PC-9 (cell line): ENCODE measurements around the gene CHM. TPM values are rescaled to one million over a fixed set of nuclear protein-coding genes. Genes with fewer than 3 reads are reported as not detected.

Experiments used
- BruUV-seq: library from RNA; stranded (reverse); fragments of 400-500 nt; replicated peaks from 2 replicates; lab custom pipeline; 2021; lab: Mats Ljungman, UMichigan
- CTCF ChIA-PET: fragments of 300-600 bp; sonication (Branson Sonifier 250); formaldehyde crosslinking; loops from one replicate; lab custom pipeline; 2022; ENCODE audit warnings: antibody characterized with exemption; lab: Charles Lee
- POLR2A ChIA-PET: fragments of 300-600 bp; sonication (Branson Sonifier 250); formaldehyde crosslinking; loops from one replicate; lab custom pipeline; 2022; ENCODE audit warnings: antibody characterized with exemption; ENCODE audit not compliant: unreplicated experiment; lab: Charles Lee
- DNase-seq, 2 experiments: peaks; one replicate each; pipeline versions ENCODE4 v3.0.0 to v3.0.0-alpha.2; 2015 to 2022; ENCODE audit warnings: mixed read lengths in 1 of 2
- H2AFZ ChIP-seq: fragments of 200-600 bp; sonication (generic); 2 replicates; pipeline ENCODE4 v1.8.1; 2017; ENCODE audit warnings: antibody characterized with exemption
- H3F3A ChIP-seq: fragments of 200-600 bp; sonication (generic); 2 replicates; pipeline ENCODE4 v1.8.1; 2017; ENCODE audit warnings: antibody characterized with exemption, mild to moderate bottlenecking, low read depth; ENCODE audit not compliant: insufficient read depth
- H3K27ac ChIP-seq: fragments of 200-600 bp; sonication (generic); 2 replicates; pipeline ENCODE4 v1.6.1; 2016; ENCODE audit warnings: mixed run types
- H3K27me3 ChIP-seq: fragments of 200-600 bp; sonication (generic); 2 replicates; pipeline ENCODE4 v1.6.1; 2016; ENCODE audit warnings: low read depth, mixed run types; ENCODE audit not compliant: insufficient read depth
- H3K36me3 ChIP-seq: fragments of 200-600 bp; sonication (generic); 2 replicates; pipeline ENCODE4 v1.6.1; 2016; ENCODE audit warnings: low read depth, mixed run types
- H3K4me1 ChIP-seq: fragments of 200-600 bp; sonication (generic); replicated peaks from 2 replicates; pipeline ENCODE4 v1.6.1; 2016; ENCODE audit warnings: mixed run types; ENCODE audit not compliant: insufficient read depth
- H3K4me2 ChIP-seq: fragments of 200-600 bp; sonication (generic); 2 replicates; pipeline ENCODE4 v1.6.1; 2017; ENCODE audit warnings: mixed run types
- H3K4me3 ChIP-seq: fragments of 200-600 bp; sonication (generic); 2 replicates; pipeline ENCODE4 v1.6.1; 2016; ENCODE audit warnings: mixed run types
- H3K79me2 ChIP-seq: fragments of 200-600 bp; sonication (generic); 2 replicates; pipeline ENCODE4 v1.6.1; 2017; ENCODE audit warnings: low read depth, mixed run types
- H3K9me2 ChIP-seq: fragments of 200-600 bp; sonication (generic); 2 replicates; pipeline ENCODE4 v1.8.1; 2017; ENCODE audit warnings: mild to moderate bottlenecking; ENCODE audit not compliant: insufficient read depth
- H3K9me3 ChIP-seq: fragments of 200-600 bp; sonication (generic); 2 replicates; pipeline ENCODE4 v1.8.1; 2016; ENCODE audit warnings: low read depth; ENCODE audit not compliant: insufficient read depth
- H4K20me1 ChIP-seq: fragments of 200-600 bp; sonication (generic); 2 replicates; pipeline ENCODE4 v1.8.1; 2017; ENCODE audit not compliant: insufficient read depth
- EZH2 ChIP-seq: fragments of 200-600 bp; sonication (generic); IDR thresholded peaks from 2 replicates; pipeline ENCODE4 v1.8.0; 2017; ENCODE audit warnings: antibody characterized with exemption, low read depth
- intact Hi-C: fragments of 100-400 bp; cut with micrococcal nuclease; formaldehyde crosslinking; loops from one replicate; pipeline ENCODE4 v1.10.0; 2022; ENCODE audit not compliant: unreplicated experiment
- total RNA-seq: library from RNA; stranded (reverse); gene quantifications from 2 replicates; pipeline ENCODE4 v1.2.3, GENCODE V29; 2021
- TF ChIP-seq, protein P1 (sequence below): fragments of 200-600 bp; sonication (generic); conservative IDR thresholded peaks from 2 replicates; pipeline ENCODE4 v1.6.1; 2017; ENCODE audit warnings: mixed run types, antibody characterized with exemption, mild to moderate bottlenecking, moderate library complexity

Gene CHM
- total RNA-seq, 1 experiment from 2014 or later = 15.8 TPM

DNA sequence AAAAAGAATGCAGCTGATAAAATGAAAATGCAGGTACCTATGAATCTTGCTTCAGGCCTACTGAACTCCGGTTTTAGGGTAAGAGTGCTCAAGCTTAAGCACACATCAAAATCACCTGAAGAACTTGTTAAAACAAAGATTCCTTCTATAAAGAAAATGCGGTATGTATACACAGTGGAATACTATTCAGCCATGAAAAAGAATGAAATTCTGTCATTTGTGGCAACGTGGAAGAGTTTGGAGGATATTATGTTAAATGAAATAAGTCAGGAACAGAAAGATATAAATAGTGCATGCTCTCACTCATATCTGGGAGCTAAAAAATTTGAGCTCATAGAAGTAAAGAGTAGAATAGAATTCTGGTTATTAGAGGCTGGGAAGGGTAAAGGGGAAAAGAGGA lies 14.0 kb upstream of the CHM start:
- ChIA-PET CTCF (no interaction called here), POLR2A (no interaction called here)
- no peaks in the 10 kb centered on the region for H3K4me1 ChIP-seq
- H3K79me2 ChIP-seq = no peaks in the 10 kb centered on the region
- BruUV-seq = no TSS peak
- H3K9me2 ChIP-seq = no peaks in the 10 kb centered on the region
- no peaks in the 10 kb centered on the region for H3K36me3 ChIP-seq
- H3K4me3 ChIP-seq = no peak overlapping the region
- no peaks in the 10 kb centered on the region for H4K20me1 ChIP-seq
- no peaks in the 10 kb centered on the region for H3F3A ChIP-seq
- no peak overlapping the region for H2AFZ ChIP-seq
- no peak for TF ChIP-seq EZH2
- TF ChIP-seq, protein P1, sequence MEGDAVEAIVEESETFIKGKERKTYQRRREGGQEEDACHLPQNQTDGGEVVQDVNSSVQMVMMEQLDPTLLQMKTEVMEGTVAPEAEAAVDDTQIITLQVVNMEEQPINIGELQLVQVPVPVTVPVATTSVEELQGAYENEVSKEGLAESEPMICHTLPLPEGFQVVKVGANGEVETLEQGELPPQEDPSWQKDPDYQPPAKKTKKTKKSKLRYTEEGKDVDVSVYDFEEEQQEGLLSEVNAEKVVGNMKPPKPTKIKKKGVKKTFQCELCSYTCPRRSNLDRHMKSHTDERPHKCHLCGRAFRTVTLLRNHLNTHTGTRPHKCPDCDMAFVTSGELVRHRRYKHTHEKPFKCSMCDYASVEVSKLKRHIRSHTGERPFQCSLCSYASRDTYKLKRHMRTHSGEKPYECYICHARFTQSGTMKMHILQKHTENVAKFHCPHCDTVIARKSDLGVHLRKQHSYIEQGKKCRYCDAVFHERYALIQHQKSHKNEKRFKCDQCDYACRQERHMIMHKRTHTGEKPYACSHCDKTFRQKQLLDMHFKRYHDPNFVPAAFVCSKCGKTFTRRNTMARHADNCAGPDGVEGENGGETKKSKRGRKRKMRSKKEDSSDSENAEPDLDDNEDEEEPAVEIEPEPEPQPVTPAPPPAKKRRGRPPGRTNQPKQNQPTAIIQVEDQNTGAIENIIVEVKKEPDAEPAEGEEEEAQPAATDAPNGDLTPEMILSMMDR = no peak
- H3K4me2 ChIP-seq = no peak overlapping the region
- DNase-seq = no peak
- H3K27ac ChIP-seq = no peak overlapping the region
- intact Hi-C loops = loop anchor here (10.0 kb wide), 1 partner anchor 447 kb away; no protein-coding TSS in a partner anchor
- H3K9me3 ChIP-seq = no peaks in the 10 kb centered on the region
- no peaks in the 10 kb centered on the region for H3K27me3 ChIP-seq

DNA sequence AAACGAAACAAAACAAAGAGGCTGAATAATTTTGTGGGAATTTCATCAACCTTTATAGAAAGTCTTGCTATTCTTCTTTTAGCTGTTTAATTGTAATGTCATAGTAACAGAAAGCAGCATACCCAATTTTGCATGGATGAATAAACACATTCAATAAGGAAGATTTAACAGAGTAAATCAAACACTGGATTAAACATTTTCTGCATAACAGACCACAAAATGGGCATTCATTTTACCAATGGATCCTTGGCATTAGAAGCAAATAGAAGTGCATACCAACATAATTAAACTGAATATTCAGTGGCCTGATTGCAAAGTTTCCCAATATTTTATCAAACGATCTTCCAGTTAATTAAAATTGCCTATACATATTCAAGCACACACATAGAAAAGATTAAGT lies 4.4 kb upstream of the CHM start:
- Histone ChIP-seq H3K4me2 (no peak overlapping the region), H3K27me3 (no peaks in the 10 kb centered on the region), H3K9me2 (no peaks in the 10 kb centered on the region), H3K79me2 (peaks cover 2% of the 10 kb centered on the region; the same call in 1 of the 2 replicates), H3K9me3 (no peaks in the 10 kb centered on the region), H4K20me1 (no peaks in the 10 kb centered on the region), H3K27ac (no peak overlapping the region), H3K4me1 (no peaks in the 10 kb centered on the region), H3K4me3 (no peak overlapping the region), H3K36me3 (no peaks in the 10 kb centered on the region), H3F3A (no peaks in the 10 kb centered on the region), H2AFZ (no peak overlapping the region)
- no peak for DNase-seq
- no TSS peak for BruUV-seq
- intact Hi-C loops = no loop called here
- no peak for TF ChIP-seq EZH2
- TF ChIP-seq, protein P1 = no peak
- POLR2A ChIA-PET = no interaction called here
- CTCF ChIA-PET = no interaction called here

DNA sequence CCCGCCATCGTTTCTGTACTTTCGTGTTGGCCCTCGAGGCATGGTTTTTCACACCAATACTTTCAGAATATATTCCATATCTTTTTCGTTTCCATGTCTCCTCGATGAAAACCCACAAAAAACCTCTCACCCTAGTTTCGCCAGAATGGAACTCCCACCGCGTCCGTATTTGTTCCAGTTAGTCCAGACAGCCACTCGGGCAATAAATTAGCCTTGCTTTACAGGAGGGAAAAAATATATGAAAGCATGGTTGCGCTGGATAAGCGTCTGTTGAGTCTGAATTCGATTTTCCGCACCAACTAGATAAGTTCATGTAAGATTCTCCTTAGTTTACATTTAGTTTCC lies 550 bp upstream of the CHM start:
- BruUV-seq = no TSS peak

More for the DNA sequence above, 550 bp upstream of the CHM start:
- peak overlapping the region; percentile 70 for H3K4me3 ChIP-seq
- no peaks in the 10 kb centered on the region for H3F3A ChIP-seq
- DNase-seq = no peak
- intact Hi-C loops = no loop called here
- ChIA-PET POLR2A (no interaction called here), CTCF (no interaction called here)
- peak overlapping the region; percentile 91 for H2AFZ ChIP-seq
- H3K9me3 ChIP-seq = no peaks in the 10 kb centered on the region
- H3K9me2 ChIP-seq = no peaks in the 10 kb centered on the region
- H3K4me1 ChIP-seq = peaks cover 8% of the 10 kb centered on the region
- TF ChIP-seq, protein P1 = no peak
- TF ChIP-seq EZH2 = no peak
- peak overlapping the region; percentile 93 for H3K4me2 ChIP-seq
- peaks cover 26% of the 10 kb centered on the region for H3K79me2 ChIP-seq
- no peaks in the 10 kb centered on the region for H3K36me3 ChIP-seq
- no peaks in the 10 kb centered on the region for H4K20me1 ChIP-seq
- H3K27me3 ChIP-seq = no peaks in the 10 kb centered on the region
- no peak overlapping the region for H3K27ac ChIP-seq
